AG10803 (cell line): ENCODE data around the gene ROR1.

Experiments
- DNase-seq: peaks from one replicate; pipeline ENCODE4 v3.0.0; 2010; ENCODE audit warnings: low read depth
- H3K4me3 ChIP-seq: 2 replicates; pipeline ENCODE4 v1.5.1; 2011; ENCODE audit warnings: mild to moderate bottlenecking, low read length, control low read depth
- TF ChIP-seq, protein P1 (sequence below): conservative IDR thresholded peaks from 2 replicates; pipeline ENCODE4 v1.5.1; 2011; ENCODE audit warnings: mild to moderate bottlenecking, low read length, control low read depth, inconsistent platforms

ROR1 gene

GRCh38 chr1:64036549-64036948 lies 262.7 kb downstream of the ROR1 start:
- TF ChIP-seq, protein P1, sequence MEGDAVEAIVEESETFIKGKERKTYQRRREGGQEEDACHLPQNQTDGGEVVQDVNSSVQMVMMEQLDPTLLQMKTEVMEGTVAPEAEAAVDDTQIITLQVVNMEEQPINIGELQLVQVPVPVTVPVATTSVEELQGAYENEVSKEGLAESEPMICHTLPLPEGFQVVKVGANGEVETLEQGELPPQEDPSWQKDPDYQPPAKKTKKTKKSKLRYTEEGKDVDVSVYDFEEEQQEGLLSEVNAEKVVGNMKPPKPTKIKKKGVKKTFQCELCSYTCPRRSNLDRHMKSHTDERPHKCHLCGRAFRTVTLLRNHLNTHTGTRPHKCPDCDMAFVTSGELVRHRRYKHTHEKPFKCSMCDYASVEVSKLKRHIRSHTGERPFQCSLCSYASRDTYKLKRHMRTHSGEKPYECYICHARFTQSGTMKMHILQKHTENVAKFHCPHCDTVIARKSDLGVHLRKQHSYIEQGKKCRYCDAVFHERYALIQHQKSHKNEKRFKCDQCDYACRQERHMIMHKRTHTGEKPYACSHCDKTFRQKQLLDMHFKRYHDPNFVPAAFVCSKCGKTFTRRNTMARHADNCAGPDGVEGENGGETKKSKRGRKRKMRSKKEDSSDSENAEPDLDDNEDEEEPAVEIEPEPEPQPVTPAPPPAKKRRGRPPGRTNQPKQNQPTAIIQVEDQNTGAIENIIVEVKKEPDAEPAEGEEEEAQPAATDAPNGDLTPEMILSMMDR: no peak
- H3K4me3 ChIP-seq: no peak overlapping the region
- no peak for DNase-seq

DNA sequence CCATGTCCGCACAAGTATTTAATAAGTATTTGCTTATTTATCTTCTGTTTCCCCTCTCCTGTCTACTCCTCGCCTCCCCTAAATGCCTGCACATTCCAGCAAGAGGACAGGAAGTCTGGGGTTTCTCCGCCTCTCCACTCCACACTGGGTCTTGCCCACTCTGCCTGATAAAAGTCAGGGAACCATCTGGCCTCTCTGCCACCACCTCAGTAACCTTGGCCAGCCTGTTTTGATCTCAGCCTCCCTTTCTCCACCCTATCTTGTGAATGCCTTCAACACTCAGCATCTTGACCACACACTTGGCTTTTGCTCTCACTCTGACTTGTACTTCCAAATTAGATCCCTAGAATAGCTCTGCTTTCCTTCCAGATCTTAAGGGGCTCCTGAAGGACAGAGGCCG lies 264.3 kb downstream of the ROR1 start:
- H3K4me3 ChIP-seq: no peak overlapping the region
- DNase-seq: peak; percentile 15
- TF ChIP-seq, protein P1: no peak

DNA sequence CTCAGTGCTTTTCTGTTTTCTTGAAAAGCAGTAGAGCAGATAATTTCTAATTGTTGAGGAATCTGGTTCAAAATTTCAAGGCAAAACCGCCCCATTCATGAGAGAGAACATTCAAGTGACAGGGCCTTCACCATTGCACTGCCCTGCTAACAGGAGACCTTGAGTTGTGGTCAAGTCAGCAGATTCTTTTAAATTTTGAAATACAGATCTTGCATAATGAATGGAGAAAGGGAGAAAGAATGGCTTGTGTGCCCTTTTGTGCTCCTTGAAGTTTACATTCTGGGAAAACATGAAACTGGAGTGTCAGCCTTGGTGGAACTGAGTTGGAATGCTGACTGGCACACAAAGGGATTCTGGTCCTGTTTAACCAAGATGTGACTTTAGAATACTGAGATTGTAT lies 265.1 kb downstream of the ROR1 start:
- TF ChIP-seq, protein P1: no peak
- no peak overlapping the region for H3K4me3 ChIP-seq
- peak; percentile 77 for DNase-seq

DNA sequence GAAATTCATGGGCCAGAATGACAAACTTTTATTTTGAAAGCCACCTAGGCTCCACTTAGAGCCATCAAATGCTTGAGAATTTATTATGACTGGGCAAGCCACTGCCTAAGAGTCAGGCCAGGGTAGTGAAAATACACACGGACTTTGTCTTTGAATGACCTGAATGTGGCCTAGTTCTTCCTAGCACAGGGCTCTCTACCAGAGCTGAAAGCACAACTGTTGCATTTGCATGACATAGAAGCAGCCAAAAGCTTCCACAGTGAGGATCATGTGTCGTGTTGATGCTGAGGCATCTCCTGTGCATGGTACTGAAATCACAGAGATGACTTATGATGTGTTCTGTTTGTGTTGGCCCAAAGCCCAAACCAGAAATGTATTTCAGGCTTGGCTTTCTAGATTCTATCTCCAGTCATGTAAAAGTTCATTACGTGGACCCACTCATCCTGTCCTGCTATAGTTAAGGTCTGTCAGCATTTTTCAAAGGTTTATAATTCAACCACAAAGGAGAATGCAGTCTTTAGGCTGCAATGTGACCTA lies 265.6 kb downstream of the ROR1 start:
- DNase-seq: peak; percentile 95
- TF ChIP-seq, protein P1: no peak
- H3K4me3 ChIP-seq: no peak overlapping the region

GRCh38 chr1:64041371-64042131 lies 267.7 kb downstream of the ROR1 start:
- H3K4me3 ChIP-seq: no peak overlapping the region
- TF ChIP-seq, protein P1: no peak
- no peak for DNase-seq

DNA sequence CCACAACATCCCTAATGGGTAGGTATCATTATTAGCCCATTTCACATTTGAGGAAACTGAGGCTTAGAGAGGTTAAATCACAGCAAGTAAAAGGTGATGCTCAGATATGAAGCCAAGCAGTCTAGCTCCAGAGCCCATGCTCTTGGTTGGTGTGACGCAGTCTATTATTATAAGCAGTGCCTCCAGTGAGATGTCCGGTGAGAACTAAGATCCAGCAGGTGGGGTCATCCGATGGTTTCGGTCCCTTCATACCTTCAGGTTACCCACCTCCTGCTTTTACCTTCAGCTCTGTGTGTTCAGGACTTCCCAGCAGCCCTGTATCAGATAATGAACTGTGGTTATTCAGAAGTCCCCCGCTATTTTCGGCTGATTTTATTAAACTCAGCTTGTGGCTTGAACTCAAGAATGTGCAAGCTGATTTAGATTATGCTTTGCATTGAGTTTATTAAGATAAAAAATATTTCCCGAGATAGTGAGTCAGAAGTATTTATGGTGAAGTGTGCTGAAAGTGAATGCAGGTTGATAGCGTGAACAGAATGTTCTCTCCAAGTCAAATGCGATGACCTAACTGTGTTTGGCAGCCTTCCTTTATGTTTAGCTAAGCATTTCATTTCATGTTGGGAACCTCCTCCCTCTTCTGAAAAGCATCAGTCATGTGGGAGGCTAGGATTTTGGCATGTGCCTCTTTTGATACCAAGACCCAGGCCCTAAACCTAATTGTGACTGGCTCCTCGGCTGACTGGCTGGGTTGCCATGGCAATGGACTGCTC lies 268.7 kb downstream of the ROR1 start:
- TF ChIP-seq, protein P1: no peak
- peak; percentile 86 for DNase-seq
- no peak overlapping the region for H3K4me3 ChIP-seq
